Chondrocyte (in vitro differentiated cells): Measurements from ENCODE around the gene RBM5. TPM values are rescaled to one million over a fixed set of nuclear protein-coding genes. Genes with fewer than 3 reads are reported as not detected.
A peak's percentile ranks its signal among the peaks of the same experiment; 100 is the strongest.

Experiments
- DNase-seq: peaks from one replicate; pipeline ENCODE4 v3.0.0; 2021; ENCODE audit warnings: mixed read lengths, low spot score
- H3K27ac Mint-ChIP-seq: one replicate; pipeline ENCODE4 v1.8.0; 2021; ENCODE audit warnings: mild to moderate bottlenecking, moderate library complexity, mixed read lengths; ENCODE audit not compliant: unreplicated experiment
- H3K27me3 Mint-ChIP-seq: 2 replicates; pipeline ENCODE4 v1.8.0; 2021; ENCODE audit warnings: low read depth, mixed read lengths
- H3K36me3 Mint-ChIP-seq: 2 replicates; pipeline ENCODE4 v1.8.0; 2021; ENCODE audit warnings: low read depth, mixed read lengths
- H3K4me1 Mint-ChIP-seq: 2 replicates; pipeline ENCODE4 v1.8.0; 2021; ENCODE audit warnings: low read depth, mild to moderate bottlenecking, mixed read lengths
- H3K4me3 Mint-ChIP-seq: one replicate; pipeline ENCODE4 v1.8.0; 2021; ENCODE audit warnings: mild to moderate bottlenecking, moderate library complexity, mixed read lengths; ENCODE audit not compliant: unreplicated experiment
- H3K9me3 Mint-ChIP-seq: 2 replicates; pipeline ENCODE4 v1.8.0; 2021; ENCODE audit warnings: low read depth, mixed read lengths
- CTCF ChIP-seq: fragments of 200-600 bp; sonication (generic); IDR thresholded peaks from 2 replicates; pipeline ENCODE4 v1.5.0; 2021; ENCODE audit warnings: antibody characterized with exemption, mild to moderate bottlenecking, moderate library complexity
- total RNA-seq: library from RNA; stranded (reverse); gene quantifications from 3 replicates; pipeline ENCODE4 v1.2.1, GENCODE V29; 2021

RBM5 gene
- total RNA-seq, 1 donor from 2014 or later = 127 TPM

GRCh38 chr3:50167069-50167840 is 78.5 kb downstream of the RBM5 start:
- peaks cover 61% of the 10 kb centered on the region for H3K4me1 Mint-ChIP-seq
- DNase-seq = no peak
- peak overlapping the region; percentile 93 for H3K27ac Mint-ChIP-seq
- H3K4me3 Mint-ChIP-seq = peak overlapping the region; percentile 23
- TF ChIP-seq CTCF = no peak
- no peaks in the 10 kb centered on the region for H3K27me3 Mint-ChIP-seq
- H3K36me3 Mint-ChIP-seq = no peaks in the 10 kb centered on the region
- H3K9me3 Mint-ChIP-seq = no peaks in the 10 kb centered on the region

- peaks cover 56% of the 10 kb centered on the region for H3K4me1 Mint-ChIP-seq
- no peak overlapping the region for H3K27ac Mint-ChIP-seq
- H3K4me3 Mint-ChIP-seq = no peak overlapping the region
- no peaks in the 10 kb centered on the region for H3K36me3 Mint-ChIP-seq
- no peaks in the 10 kb centered on the region for H3K27me3 Mint-ChIP-seq
- no peak for DNase-seq
- H3K9me3 Mint-ChIP-seq = no peaks in the 10 kb centered on the region
- no peak for TF ChIP-seq CTCF
Observed at GRCh38 chr3:50167841-50168209, 79.1 kb downstream of the RBM5 start.

GRCh38 chr3:50168388-50168787 is 79.7 kb downstream of the RBM5 start:
- no peak for TF ChIP-seq CTCF
- no peak for DNase-seq
- H3K9me3 Mint-ChIP-seq = no peaks in the 10 kb centered on the region
- H3K4me1 Mint-ChIP-seq = peaks cover 50% of the 10 kb centered on the region
- no peaks in the 10 kb centered on the region for H3K27me3 Mint-ChIP-seq
- H3K4me3 Mint-ChIP-seq = no peak overlapping the region
- no peaks in the 10 kb centered on the region for H3K36me3 Mint-ChIP-seq
- no peak overlapping the region for H3K27ac Mint-ChIP-seq

Other genes starting within 250 kb of the RBM5 start
- gene TRAIP, start 232.4 kb upstream of the RBM5 start, total RNA-seq = 2.3 to 5.9 TPM (median 2.7 TPM) in 3 replicates
- gene CAMKV, start 219.0 kb upstream of the RBM5 start, total RNA-seq = not detected in 3 replicates
- 0.55 to 1.1 TPM (median 0.56 TPM) in 3 replicates for gene MST1R, start 185.0 kb upstream of the RBM5 start, total RNA-seq
- 9.6 to 13.6 TPM (median 11.0 TPM) in 3 replicates for gene MON1A, start 159.1 kb upstream of the RBM5 start, total RNA-seq
- 57.1 to 70.7 TPM (median 61.0 TPM) in 3 replicates for gene RBM6, start 148.8 kb upstream of the RBM5 start, total RNA-seq
- 18.7 to 37.5 TPM (median 36.7 TPM) in 3 replicates for gene SEMA3F, start 66.4 kb downstream of the RBM5 start, total RNA-seq
- gene GNAT1, start 102.7 kb downstream of the RBM5 start, total RNA-seq = not detected in 3 replicates
- 1.00 to 1.9 TPM (median 1.2 TPM) in 3 replicates for gene SLC38A3, start 116.4 kb downstream of the RBM5 start, total RNA-seq
- gene GNAI2, start 147.3 kb downstream of the RBM5 start, total RNA-seq = 388 to 444 TPM (median 443 TPM) in 3 replicates
- 9.6 to 16.4 TPM (median 14.9 TPM) in 3 replicates for gene SEMA3B, start 180.2 kb downstream of the RBM5 start, total RNA-seq
- gene LSMEM2, start 190.2 kb downstream of the RBM5 start, total RNA-seq = not detected in 3 replicates
- gene IFRD2, start 203.5 kb downstream of the RBM5 start, total RNA-seq = 38.9 to 54.4 TPM (median 44.0 TPM) in 3 replicates
- 5.3 to 6.9 TPM (median 5.4 TPM) in 3 replicates for gene HYAL3, start 210.5 kb downstream of the RBM5 start, total RNA-seq
- gene NAA80, start 210.5 kb downstream of the RBM5 start, total RNA-seq = 10.9 to 16.0 TPM (median 12.9 TPM) in 3 replicates
- gene HYAL1, start 214.7 kb downstream of the RBM5 start, total RNA-seq = 0.22 to 0.65 TPM (median 0.26 TPM) in 3 replicates
- gene HYAL2, start 233.8 kb downstream of the RBM5 start, total RNA-seq = 31.3 to 37.0 TPM (median 36.8 TPM) in 3 replicates
- gene TUSC2, start 239.3 kb downstream of the RBM5 start, total RNA-seq = 15.3 to 18.6 TPM (median 17.0 TPM) in 3 replicates